OCI-LY7 (cell line): ENCODE measurements around the gene CDKN2A. TPM values are rescaled to one million over a fixed set of nuclear protein-coding genes. Genes with fewer than 3 reads are reported as not detected.

ENCODE experiments used
- BruUV-seq: library from RNA; stranded (reverse); fragments of 400-500 nt; replicated peaks from 2 replicates; lab custom pipeline; 2021; lab: Mats Ljungman, UMichigan
- CTCF ChIA-PET: fragments of 300-600 bp; sonication (Branson Sonifier 250); formaldehyde crosslinking; loops from one replicate; lab custom pipeline; 2022; ENCODE audit warnings: antibody characterized with exemption; ENCODE audit not compliant: unreplicated experiment; lab: Charles Lee
- POLR2A ChIA-PET: fragments of 300-600 bp; sonication (Branson Sonifier 250); formaldehyde crosslinking; loops from one replicate; lab custom pipeline; 2022; ENCODE audit warnings: antibody characterized with exemption; lab: Charles Lee
- DNase-seq: peaks from one replicate; pipeline ENCODE4 v3.0.0-alpha.2; 2015; ENCODE audit warnings: low spot score
- H2AFZ ChIP-seq: fragments of 200-600 bp; sonication (generic), shearing (Covaris generic); 2 replicates; pipeline ENCODE4 v1.6.1; 2014; ENCODE audit warnings: mild to moderate bottlenecking, antibody characterized with exemption, low read length, moderate library complexity
- H3K27ac ChIP-seq: fragments of 200-600 bp; sonication (generic); 2 replicates; pipeline ENCODE4 v1.5.1; 2014; ENCODE audit warnings: mixed run types, low read depth, mild to moderate bottlenecking, moderate library complexity, low read length, inconsistent platforms; ENCODE audit not compliant: poor library complexity, severe bottlenecking
- H3K36me3 ChIP-seq: fragments of 200-600 bp; sonication (generic); 2 replicates; pipeline ENCODE4 v1.6.1; 2014; ENCODE audit warnings: mild to moderate bottlenecking, antibody characterized with exemption, low read length, moderate library complexity, mixed read lengths; ENCODE audit not compliant: insufficient read depth
- H3K4me1 ChIP-seq: fragments of 200-600 bp; sonication (generic); 2 replicates; pipeline ENCODE4 v1.5.1; 2014; ENCODE audit warnings: mild to moderate bottlenecking, low read length; ENCODE audit not compliant: insufficient read depth, poor library complexity, severe bottlenecking
- H3K4me2 ChIP-seq: fragments of 200-600 bp; sonication (generic); 2 replicates; pipeline ENCODE4 v1.6.1; 2014; ENCODE audit warnings: mild to moderate bottlenecking, low read length
- H3K4me3 ChIP-seq: fragments of 200-600 bp; sonication (generic); 2 replicates; pipeline ENCODE4 v1.5.1; 2014; ENCODE audit warnings: mild to moderate bottlenecking, low read depth, low read length; ENCODE audit not compliant: poor library complexity, severe bottlenecking
- H3K79me2 ChIP-seq: fragments of 200-600 bp; sonication (generic); 2 replicates; pipeline ENCODE4 v1.6.1; 2016; ENCODE audit warnings: low read depth, mild to moderate bottlenecking, low read length, moderate library complexity, mixed read lengths; ENCODE audit not compliant: insufficient read depth
- H3K9me2 ChIP-seq: fragments of 200-600 bp; sonication (generic); 2 replicates; pipeline ENCODE4 v1.6.1; 2016; ENCODE audit warnings: mild to moderate bottlenecking, low read length, mixed read lengths; ENCODE audit not compliant: insufficient read depth
- H3K9me3 ChIP-seq: fragments of 200-600 bp; sonication (generic); 2 replicates; pipeline ENCODE4 v1.6.1; 2014; ENCODE audit warnings: mild to moderate bottlenecking, mixed run types, low read length, mixed read lengths
- H4K20me1 ChIP-seq: fragments of 200-600 bp; sonication (generic); 2 replicates; pipeline ENCODE4 v1.6.1; 2014; ENCODE audit warnings: mild to moderate bottlenecking, antibody characterized with exemption, low read length, moderate library complexity, mixed read lengths; ENCODE audit not compliant: insufficient read depth
- CTCF ChIP-seq: fragments of 200-600 bp; sonication (generic); conservative IDR thresholded peaks from 2 replicates; pipeline ENCODE4 v1.5.1; 2014; ENCODE audit warnings: mild to moderate bottlenecking, antibody characterized with exemption, low read length, moderate library complexity, mixed read lengths
- EZH2phosphoT487 ChIP-seq: fragments of 200-600 bp; sonication (generic); IDR thresholded peaks from 2 replicates; pipeline ENCODE4 v1.6.1; 2018; ENCODE audit warnings: low read depth, borderline replicate concordance, mild to moderate bottlenecking, mixed run types, antibody characterized with exemption, low read length, moderate library complexity, mixed read lengths
- intact Hi-C: fragments of 100-400 bp; cut with micrococcal nuclease; formaldehyde crosslinking; loops from one replicate; pipeline ENCODE4 v1.10.0; 2022; ENCODE audit not compliant: unreplicated experiment
- total RNA-seq, 2 experiments: library from RNA; depleted of rRNA in 1 of 2; stranded (reverse); fragments of >200 nt in 1 of 2; shearing (Covaris generic) in 1 of 2; gene quantifications; 2 replicates each; pipeline ENCODE4 v1.2.3, GENCODE V29; 2014 to 2022

CDKN2A gene
- total RNA-seq, 2 experiments from 2014 or later = 145 to 216 TPM

- Histone ChIP-seq H2AFZ (peak within 1 kb of the TSS; percentile 76), H4K20me1 (peaks cover 28% of the 10 kb centered on the region), H3K27ac (peak within 1 kb of the TSS; percentile 97), H3K9me2 (no peaks in the 10 kb centered on the region), H3K4me1 (peaks cover 21% of the 10 kb centered on the region), H3K9me3 (no peaks in the 10 kb centered on the region), H3K36me3 (peaks cover 49% of the 10 kb centered on the region), H3K79me2 (peaks cover 85% of the 10 kb centered on the region), H3K4me2 (peak within 1 kb of the TSS; percentile 100), H3K4me3 (peak within 1 kb of the TSS; percentile 78)
- TF ChIP-seq EZH2phosphoT487 (no peak), CTCF (peak; percentile 53; the same call in 1 of the 2 replicates)
- intact Hi-C loops = loop anchor here (1.0 to 5.0 kb wide), 6 partner anchors 77 to 657 kb away; partner anchors contain the start of genes KLHL9 and MTAP
- CTCF ChIA-PET = interaction anchor here (1.1 to 1.3 kb wide), 2 partner anchors 13 to 14 kb away, joined by 3 to 4 read pairs; no protein-coding TSS in a partner anchor
- peak; percentile 92 for DNase-seq
- POLR2A ChIA-PET = interaction anchor here (1.0 to 3.8 kb wide), 6 partner anchors 11 to 23 kb away, joined by 3 to 34 read pairs (median 4); partner anchors contain the start of gene CDKN2B
- no TSS peak for BruUV-seq
Measured at GRCh38 chr9:21994556-21995005, 389 bp upstream of the CDKN2A start, which contains the start of gene CDKN2B-AS1. CDKN2B-AS1 (plus strand) TSS chr9:21994791.

DNA sequence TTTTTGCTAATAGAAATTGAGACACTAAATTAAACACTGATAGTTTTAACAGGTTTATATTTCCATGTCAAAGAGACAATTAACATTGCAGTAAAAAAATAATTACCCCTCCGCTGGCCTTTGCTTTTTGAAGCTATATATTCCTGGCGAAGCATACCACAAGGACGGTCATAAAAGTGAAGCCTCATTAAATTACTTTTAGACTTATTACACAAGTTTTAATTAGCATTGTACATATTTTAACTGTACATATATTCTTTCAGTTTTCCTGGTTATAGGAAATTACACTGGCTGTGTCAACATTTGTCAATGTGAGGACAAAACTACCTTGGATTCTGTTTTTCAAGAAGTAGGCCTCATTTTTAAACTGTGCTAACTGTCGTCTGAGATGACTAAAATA is 1.2 kb downstream of the CDKN2A start:
- TF ChIP-seq CTCF (no peak), EZH2phosphoT487 (no peak)
- H3K4me3 ChIP-seq = peak overlapping the region; percentile 78
- intact Hi-C loops = loop anchor here (5.0 kb wide), 4 partner anchors 76 to 656 kb away; partner anchors contain the start of gene KLHL9

More for the DNA sequence above, 1.2 kb downstream of the CDKN2A start:
- no TSS peak for BruUV-seq
- Histone ChIP-seq H3K4me1 (peaks cover 31% of the 10 kb centered on the region), H2AFZ (peak overlapping the region; percentile 63; the same call in 1 of the 2 replicates), H4K20me1 (peaks cover 36% of the 10 kb centered on the region), H3K36me3 (peaks cover 59% of the 10 kb centered on the region), H3K4me2 (peak overlapping the region; percentile 100), H3K9me2 (no peaks in the 10 kb centered on the region), H3K27ac (peak overlapping the region; percentile 97), H3K79me2 (peaks cover 87% of the 10 kb centered on the region), H3K9me3 (no peaks in the 10 kb centered on the region)
- DNase-seq = no peak
- ChIA-PET CTCF (no interaction called here), POLR2A (interaction anchor here (1.8 to 3.8 kb wide), 4 partner anchors 11 to 21 kb away, joined by 3 to 34 read pairs (median 16); partner anchors contain the start of gene CDKN2B)
